HG02884 (cell line): ENCODE data around the gene NBPF3.

Experiments
- ATAC-seq: cut with Tn5 transposase; IDR thresholded peaks from one replicate; pipeline ENCODE4 v1.9.1; 2021; ENCODE audit warnings: mild to moderate bottlenecking, moderate library complexity; ENCODE audit not compliant: unreplicated experiment

NBPF3 gene

GRCh38 chr1:21491488-21492355 lies 51.8 kb downstream of the NBPF3 start:
- no peak for ATAC-seq

- no peak for ATAC-seq
Measured at GRCh38 chr1:21492356-21492625, 52.4 kb downstream of the NBPF3 start.

- ATAC-seq, result no peak
Measured at GRCh38 chr1:21494196-21494595, 54.3 kb downstream of the NBPF3 start.

- ATAC-seq, result no peak
Measured at GRCh38 chr1:21495225-21495820, 55.4 kb downstream of the NBPF3 start.

GRCh38 chr1:21496063-21496462 lies 56.1 kb downstream of the NBPF3 start:
- no peak for ATAC-seq

GRCh38 chr1:21496886-21497285 lies 56.9 kb downstream of the NBPF3 start:
- no peak for ATAC-seq

- ATAC-seq, result no peak
Measured at GRCh38 chr1:21497466-21498061, 57.6 kb downstream of the NBPF3 start.

- no peak for ATAC-seq
Measured at GRCh38 chr1:21499283-21499950, 59.5 kb downstream of the NBPF3 start.

GRCh38 chr1:21503706-21504377 lies 63.9 kb downstream of the NBPF3 start:
- no peak for ATAC-seq

GRCh38 chr1:21506804-21507203 lies 66.9 kb downstream of the NBPF3 start:
- no peak for ATAC-seq

GRCh38 chr1:21507511-21508270 lies 67.8 kb downstream of the NBPF3 start:
- ATAC-seq, result no peak

- no peak for ATAC-seq
Measured at GRCh38 chr1:21508580-21509350, 68.8 kb downstream of the NBPF3 start.

- ATAC-seq, result no peak
Measured at GRCh38 chr1:21509351-21510112, 69.6 kb downstream of the NBPF3 start, which contains the start of gene ALPL. Gene ALPL (plus strand): TSS chr1:21509423. CDS start chr1:21554082, 44,659 bp downstream.

- ATAC-seq, result no peak
Measured at GRCh38 chr1:21510113-21510493, 70.2 kb downstream of the NBPF3 start.

- ATAC-seq, result no peak
Measured at GRCh38 chr1:21510885-21511578, 71.1 kb downstream of the NBPF3 start.

GRCh38 chr1:21511579-21512522 lies 71.9 kb downstream of the NBPF3 start:
- ATAC-seq, result no peak

- ATAC-seq, result no peak
Measured at GRCh38 chr1:21514245-21514644, 74.3 kb downstream of the NBPF3 start.
